ENCODE measurements around the gene PXT1.
"Not testable (repeated sequence)": the region's sequence is repeated elsewhere in the genome, so short reads cannot be mapped to it uniquely, and the experiment has no call there.

The PXT1 gene

GRCh38 chr6:36442671-36443470 lies at the start of gene PXT1, which contains the start of gene KCTD20:
Gene PXT1, minus strand, starts transcription at chr6:36442854. Its CDS starts 16,772 bp downstream, at chr6:36426082.
Gene KCTD20, plus strand, starts transcription at chr6:36443000. Its CDS starts 27,098 bp downstream, at chr6:36470098.
- DNase-seq, result peak; percentile 91

- DNase-seq, result no peak
Observed at GRCh38 chr6:36492092-36492491, 49.4 kb upstream of the PXT1 start.

- no peak for DNase-seq
Observed at GRCh38 chr6:36491378-36491965, 48.8 kb upstream of the PXT1 start.

- no peak for DNase-seq
Observed at GRCh38 chr6:36489426-36489825, 46.8 kb upstream of the PXT1 start.

GRCh38 chr6:36488221-36488620 lies 45.6 kb upstream of the PXT1 start:
- no peak for DNase-seq

- DNase-seq, result no peak
Observed at GRCh38 chr6:36487698-36488097, 45.0 kb upstream of the PXT1 start.

GRCh38 chr6:36484736-36485135 lies 42.1 kb upstream of the PXT1 start:
- DNase-seq, result no peak

GRCh38 chr6:36483326-36483725 lies 40.7 kb upstream of the PXT1 start:
- DNase-seq, result not testable (repeated sequence)

GRCh38 chr6:36479256-36479655 lies 36.6 kb upstream of the PXT1 start:
- no peak for DNase-seq

- no peak for DNase-seq
Observed at GRCh38 chr6:36478051-36478526, 35.4 kb upstream of the PXT1 start.

- no peak for DNase-seq
Observed at GRCh38 chr6:36469946-36470345, 27.3 kb upstream of the PXT1 start.

GRCh38 chr6:36469148-36469661 lies 26.6 kb upstream of the PXT1 start:
- no peak for DNase-seq

GRCh38 chr6:36467625-36468024 lies 25.0 kb upstream of the PXT1 start:
- DNase-seq, result no peak

GRCh38 chr6:36464233-36464632 lies 21.6 kb upstream of the PXT1 start:
- no peak for DNase-seq

GRCh38 chr6:36463676-36464075 lies 21.0 kb upstream of the PXT1 start:
- no peak for DNase-seq

- no peak for DNase-seq
Observed at GRCh38 chr6:36461646-36462045, 19.0 kb upstream of the PXT1 start.

GRCh38 chr6:36460916-36461315 lies 18.3 kb upstream of the PXT1 start:
- DNase-seq, result no peak

GRCh38 chr6:36459501-36459900 lies 16.8 kb upstream of the PXT1 start:
- no peak for DNase-seq

- DNase-seq, result no peak
Observed at GRCh38 chr6:36455486-36456027, 12.9 kb upstream of the PXT1 start.

GRCh38 chr6:36452897-36453296 lies 10.2 kb upstream of the PXT1 start:
- DNase-seq, result not testable (repeated sequence)

GRCh38 chr6:36449173-36449572 lies 6.5 kb upstream of the PXT1 start:
- not testable (repeated sequence) for DNase-seq

- DNase-seq, result no peak
Observed at GRCh38 chr6:36445621-36446020, 3.0 kb upstream of the PXT1 start.

GRCh38 chr6:36444470-36444869 lies 1.8 kb upstream of the PXT1 start:
- DNase-seq, result no peak
